HuH-7 (cell line): ENCODE data around the gene ATXN7L3.
A peak's percentile ranks its signal among the peaks of the same experiment; 100 is the strongest.

Source experiments
- DNase-seq: peaks from one replicate; pipeline ENCODE4 v3.0.0; 2011; ENCODE audit warnings: low spot score

The ATXN7L3 gene

GRCh38 chr17:44218344-44219107 lies 18.8 kb upstream of the ATXN7L3 start:
- peak; percentile 88 for DNase-seq

GRCh38 chr17:44217738-44218343 lies 18.2 kb upstream of the ATXN7L3 start:
- no peak for DNase-seq

- no peak for DNase-seq
These were observed 17.0 kb upstream of the ATXN7L3 start for GRCh38 chr17:44216694-44217093.

GRCh38 chr17:44216173-44216572 lies 16.5 kb upstream of the ATXN7L3 start:
- no peak for DNase-seq

- no peak for DNase-seq
These were observed 15.2 kb upstream of the ATXN7L3 start for GRCh38 chr17:44214896-44215295.

GRCh38 chr17:44214230-44214494 lies 14.5 kb upstream of the ATXN7L3 start:
- no peak for DNase-seq

GRCh38 chr17:44213403-44214229 lies 13.9 kb upstream of the ATXN7L3 start:
- DNase-seq, result no peak

GRCh38 chr17:44212507-44213402 lies 13.1 kb upstream of the ATXN7L3 start:
- DNase-seq, result no peak

- no peak for DNase-seq
These were observed 11.9 kb upstream of the ATXN7L3 start for GRCh38 chr17:44211281-44212265.

- DNase-seq, result peak; percentile 96
These were observed 10.9 kb upstream of the ATXN7L3 start for GRCh38 chr17:44210342-44211192.

- DNase-seq, result no peak
These were observed 10.2 kb upstream of the ATXN7L3 start for GRCh38 chr17:44209786-44210341.

- DNase-seq, result no peak
These were observed 8.1 kb upstream of the ATXN7L3 start for GRCh38 chr17:44207743-44208142.

- DNase-seq, result no peak
These were observed 7.6 kb upstream of the ATXN7L3 start for GRCh38 chr17:44207319-44207718.

- no peak for DNase-seq
These were observed 7.1 kb upstream of the ATXN7L3 start for GRCh38 chr17:44206825-44207155.

- DNase-seq, result no peak
These were observed 6.5 kb upstream of the ATXN7L3 start for GRCh38 chr17:44205962-44206824.

GRCh38 chr17:44204441-44204882 lies 4.8 kb upstream of the ATXN7L3 start:
- DNase-seq, result no peak

GRCh38 chr17:44203731-44204440 lies 4.2 kb upstream of the ATXN7L3 start:
- DNase-seq, result peak; percentile 81

GRCh38 chr17:44202756-44203155 lies 3.1 kb upstream of the ATXN7L3 start:
- DNase-seq, result no peak
